GM10847 (cell line): ENCODE results near the gene NT5C1A.

Experiments
- POLR2A ChIP-seq: IDR thresholded peaks from 2 replicates; pipeline ENCODE4 v1.6.1; 2011; ENCODE audit not compliant: insufficient read length; ENCODE audit errors: extremely low read depth

Gene NT5C1A

DNA sequence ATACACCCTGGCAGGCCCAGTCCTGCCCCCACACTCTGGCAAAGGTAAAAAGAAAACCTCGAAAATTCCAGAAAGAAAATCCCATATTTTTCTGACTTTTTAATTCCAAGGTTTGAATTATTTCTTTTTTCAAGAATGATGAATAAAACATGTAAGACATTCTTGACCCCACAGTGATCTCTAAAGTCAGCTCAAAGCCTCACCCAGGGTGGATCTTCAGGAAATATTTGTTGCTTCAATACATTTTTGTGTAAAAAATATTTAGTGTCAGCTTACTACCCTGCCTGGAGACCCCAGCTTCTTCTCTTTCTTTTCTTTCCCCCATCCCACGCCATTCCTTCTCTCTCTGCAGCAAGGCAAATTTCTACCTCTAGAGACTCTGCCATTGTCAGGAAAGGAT, 7.0 kb upstream of the NT5C1A start:
- no peak for TF ChIP-seq POLR2A

DNA sequence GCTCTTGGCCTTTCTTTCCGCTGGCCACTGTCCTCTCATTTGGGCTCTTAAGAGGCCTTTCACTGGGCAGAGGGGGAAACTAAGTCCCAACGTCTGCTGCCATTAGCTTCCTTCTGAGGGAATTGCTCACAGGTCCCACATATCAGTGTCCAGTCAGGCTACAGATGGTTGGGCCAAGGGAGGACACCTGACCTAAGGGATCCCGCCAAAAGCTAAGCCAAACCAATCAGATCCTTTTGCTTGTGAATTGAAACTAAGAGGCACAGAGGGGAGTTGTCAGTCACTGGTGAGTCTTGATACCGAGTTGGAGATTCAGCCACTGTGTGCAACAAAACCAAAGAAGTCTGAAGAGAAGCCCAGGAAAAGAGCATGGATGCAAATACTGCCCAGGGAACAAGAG, 5.7 kb upstream of the NT5C1A start:
- TF ChIP-seq POLR2A: no peak

DNA sequence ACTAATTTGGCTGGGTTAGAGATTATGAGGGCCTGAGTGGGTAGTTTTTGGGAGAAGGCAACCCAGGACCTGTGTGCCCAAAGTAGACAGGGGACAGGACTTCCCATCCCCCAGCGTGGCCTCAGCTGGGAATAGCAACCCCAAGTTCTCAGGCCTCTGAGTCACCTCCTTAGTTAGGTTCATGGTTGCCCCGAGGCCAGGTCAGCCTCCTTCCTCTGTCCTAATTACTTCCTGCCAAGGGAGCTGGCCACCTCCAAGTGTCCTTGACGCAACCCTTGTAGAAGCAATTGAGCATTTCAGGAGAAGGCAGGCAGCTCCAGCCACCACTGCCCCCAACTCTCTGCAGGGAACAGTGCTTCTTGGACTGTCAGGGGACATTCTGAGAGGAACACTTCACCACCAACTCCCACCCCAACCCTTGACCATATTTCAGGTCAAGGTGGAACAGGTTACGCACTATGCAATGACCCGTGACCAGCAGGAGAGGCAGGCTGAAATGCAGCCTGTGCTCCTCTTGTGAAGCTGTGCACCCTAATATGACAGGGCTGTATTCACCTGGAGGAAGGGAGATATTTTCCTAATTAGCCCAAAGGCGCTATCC, 5.1 kb upstream of the NT5C1A start:
- no peak for TF ChIP-seq POLR2A

DNA sequence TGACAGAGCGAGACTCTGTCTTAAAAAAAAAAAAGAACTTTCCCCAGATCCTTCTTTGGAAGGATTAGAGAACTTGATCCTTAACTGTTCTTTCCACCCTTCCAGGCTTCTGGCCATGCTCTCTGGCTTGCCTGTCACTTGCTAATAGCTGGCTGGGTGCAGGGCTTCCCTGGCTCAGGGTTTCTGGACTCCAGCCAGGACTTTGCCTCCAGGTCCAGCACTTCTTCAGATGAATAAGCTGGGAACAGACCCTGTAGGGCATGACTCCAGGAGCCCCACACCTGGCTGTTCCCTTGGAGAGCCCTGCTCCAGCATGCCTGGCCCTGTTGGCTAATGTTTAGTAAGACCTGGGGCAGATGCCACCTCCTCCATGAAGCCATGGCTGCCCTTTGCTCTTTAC, 3.3 kb upstream of the NT5C1A start:
- no peak for TF ChIP-seq POLR2A

DNA sequence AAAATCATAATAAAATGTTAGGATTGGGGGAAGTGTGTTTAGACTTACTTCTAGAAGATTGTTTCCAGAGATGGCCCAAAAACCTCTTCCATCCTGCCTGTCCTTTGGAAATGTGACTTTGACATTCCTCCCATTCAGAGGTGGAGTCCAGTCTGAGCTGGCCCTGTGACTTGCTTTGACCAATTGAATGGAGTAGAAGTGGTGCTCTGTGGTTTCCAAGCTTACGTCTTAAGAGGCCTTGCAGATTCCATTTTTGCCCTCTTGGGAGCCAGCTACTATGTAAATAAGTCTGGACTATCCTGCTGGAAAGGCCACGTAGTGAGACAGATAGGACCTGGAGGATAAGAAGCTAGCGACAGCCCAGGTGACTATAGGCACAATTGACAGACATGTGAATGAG, 1.3 kb upstream of the NT5C1A start:
- no peak for TF ChIP-seq POLR2A

DNA sequence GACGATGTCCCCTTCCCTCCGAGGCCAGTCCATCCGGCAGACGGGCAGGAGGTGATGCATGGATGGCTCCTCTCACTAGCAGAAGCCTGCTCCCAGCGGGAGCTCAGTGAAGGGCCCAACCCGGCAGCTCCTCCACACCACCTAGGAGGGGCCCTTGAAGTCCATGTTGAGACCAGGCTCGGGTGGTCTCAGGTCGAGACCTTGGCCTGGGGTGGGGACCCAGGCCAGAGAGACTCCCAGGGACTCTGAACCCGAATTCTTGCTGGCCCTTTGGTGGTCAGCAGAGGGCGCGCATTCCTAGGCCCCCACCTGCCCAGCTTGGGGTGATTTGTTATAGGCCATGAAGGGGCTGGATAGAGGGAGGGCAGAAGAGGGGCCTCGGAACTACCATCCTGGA, 642 bp upstream of the NT5C1A start:
- no peak for TF ChIP-seq POLR2A

DNA sequence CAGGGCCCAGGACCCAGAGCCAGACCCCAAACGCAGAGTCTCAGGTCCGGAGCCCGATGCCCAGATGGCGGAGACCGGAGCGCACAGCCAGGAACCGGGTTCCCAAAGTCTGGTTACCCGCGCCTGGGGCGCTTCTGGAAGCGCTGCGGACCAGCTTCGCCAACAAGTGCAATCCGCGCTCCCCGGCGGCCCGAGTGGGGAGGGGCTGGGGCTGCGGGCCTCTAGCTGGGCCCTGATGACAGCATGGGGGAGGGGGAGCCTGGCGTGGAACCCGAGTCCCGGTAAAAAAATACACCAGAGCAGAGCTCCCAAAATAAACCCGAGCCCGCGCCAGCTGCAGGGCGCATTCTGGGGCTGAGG, 494 bp downstream of the NT5C1A start:
- no peak for TF ChIP-seq POLR2A

DNA sequence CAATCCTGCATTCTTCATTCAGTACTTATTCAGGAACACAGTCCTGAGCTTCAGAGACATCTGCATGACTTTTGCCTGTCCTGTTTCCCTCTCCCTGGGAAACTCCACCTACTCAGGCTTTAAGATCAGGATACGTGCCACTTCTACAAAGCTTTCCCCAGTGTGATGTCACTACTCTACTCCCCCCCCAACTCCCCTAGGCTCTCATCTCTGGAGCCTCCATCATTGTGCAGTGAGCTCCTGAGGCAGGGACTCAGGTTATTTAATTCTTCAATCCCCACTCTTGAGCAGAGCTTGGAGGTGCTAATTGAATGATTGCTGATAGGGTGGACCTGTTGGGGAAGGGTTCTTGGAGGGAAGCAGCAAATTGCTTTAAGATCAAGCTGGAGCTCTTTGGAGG, 1.2 kb downstream of the NT5C1A start:
- no peak for TF ChIP-seq POLR2A

DNA sequence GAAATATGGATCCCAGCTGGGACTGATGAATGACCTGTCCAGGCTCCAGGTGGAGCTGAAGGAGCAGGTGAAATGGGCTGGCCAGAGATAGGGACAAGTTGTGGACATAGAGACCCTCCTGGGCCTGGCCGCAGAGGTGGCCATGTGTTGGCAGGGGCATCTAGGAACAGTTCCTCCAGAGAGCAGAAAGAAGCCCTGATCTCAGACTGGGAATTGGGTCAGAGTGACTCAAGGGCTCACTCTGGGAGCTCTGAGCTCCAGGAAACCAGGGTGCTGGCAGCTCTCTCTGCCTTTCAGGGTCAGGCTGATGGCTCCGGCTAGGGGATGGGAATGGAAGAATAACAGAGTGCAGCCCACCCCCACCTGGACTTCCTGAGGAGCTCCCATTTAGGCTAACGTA, 3.0 kb downstream of the NT5C1A start:
- TF ChIP-seq POLR2A: no peak

DNA sequence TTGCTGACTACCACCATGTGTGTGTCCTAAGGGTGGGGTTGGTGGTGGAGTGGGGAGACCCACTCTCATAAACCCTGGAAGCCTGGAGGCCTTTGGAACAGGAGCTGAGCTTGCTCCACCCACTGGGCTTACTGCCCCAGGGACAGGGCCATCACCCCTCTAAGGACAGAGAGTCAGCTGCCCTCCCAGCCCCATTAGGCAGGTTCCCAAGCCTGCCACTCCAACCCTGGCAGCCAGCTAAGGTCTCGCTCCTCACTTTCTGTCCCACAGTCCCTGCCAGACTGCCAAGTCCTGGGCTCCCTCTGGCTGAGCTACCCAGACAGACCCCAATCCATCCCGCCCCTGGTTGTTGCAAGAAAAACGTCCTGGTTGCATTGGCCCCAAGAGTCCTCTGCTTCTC, 3.8 kb downstream of the NT5C1A start:
- TF ChIP-seq POLR2A: no peak

DNA sequence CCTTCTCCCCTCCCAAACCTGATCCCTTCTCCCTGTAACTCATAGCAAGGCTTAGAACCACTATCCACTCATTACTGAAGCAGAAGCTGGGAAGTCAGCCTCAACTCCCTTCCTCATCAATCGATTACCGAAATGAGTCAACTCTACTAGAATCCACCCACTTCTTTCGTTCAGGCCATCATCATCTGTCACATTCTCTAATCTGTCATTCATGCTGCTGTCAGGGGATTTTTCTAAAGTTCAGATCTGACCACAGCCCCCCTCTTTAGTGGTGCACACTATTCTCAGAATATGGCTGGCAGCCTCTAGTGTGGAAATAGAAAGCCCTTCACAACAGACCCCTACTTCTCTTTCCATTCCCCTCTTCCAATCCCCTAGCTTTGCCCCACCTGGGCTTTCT, 5.1 kb downstream of the NT5C1A start:
- TF ChIP-seq POLR2A: no peak

DNA sequence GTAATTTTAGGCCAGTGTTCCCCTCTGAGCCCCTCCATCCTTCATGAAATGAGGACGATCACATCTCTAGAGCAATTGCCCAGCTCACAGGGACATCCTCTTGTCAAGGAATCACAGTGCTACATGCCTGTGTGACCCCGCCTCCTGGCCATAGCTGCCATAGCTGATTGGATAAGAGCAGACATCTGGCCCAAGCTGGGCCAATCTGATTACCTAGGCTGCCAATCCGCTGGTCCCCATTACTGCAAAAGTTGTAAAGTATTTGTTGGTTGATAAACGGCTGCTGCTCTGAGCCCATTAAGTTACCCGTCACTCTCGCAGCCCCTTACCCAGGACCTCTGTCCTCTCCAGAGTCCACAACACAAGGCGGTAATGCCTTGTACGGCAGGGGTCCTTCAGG, 8.3 kb downstream of the NT5C1A start:
- no peak for TF ChIP-seq POLR2A

DNA sequence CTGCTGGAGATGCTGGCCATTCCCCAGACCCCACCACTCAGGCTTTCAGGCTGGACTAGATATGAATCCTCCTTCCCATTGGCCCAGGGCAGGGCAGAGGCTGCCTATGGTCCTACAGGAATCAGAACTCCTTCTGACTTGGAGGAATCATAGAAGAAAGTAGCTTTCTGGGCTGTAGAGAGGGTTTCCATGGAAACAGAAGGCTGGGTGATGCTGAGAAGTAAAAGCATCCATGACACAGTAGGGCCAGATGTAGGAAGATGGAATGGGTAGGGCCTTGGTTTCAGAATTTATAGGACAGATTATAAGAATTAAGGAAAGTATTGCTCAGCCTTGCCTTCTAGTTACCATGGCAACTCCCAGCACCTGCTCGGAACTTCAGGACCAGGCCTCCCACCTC, 9.0 kb downstream of the NT5C1A start:
- no peak for TF ChIP-seq POLR2A

DNA sequence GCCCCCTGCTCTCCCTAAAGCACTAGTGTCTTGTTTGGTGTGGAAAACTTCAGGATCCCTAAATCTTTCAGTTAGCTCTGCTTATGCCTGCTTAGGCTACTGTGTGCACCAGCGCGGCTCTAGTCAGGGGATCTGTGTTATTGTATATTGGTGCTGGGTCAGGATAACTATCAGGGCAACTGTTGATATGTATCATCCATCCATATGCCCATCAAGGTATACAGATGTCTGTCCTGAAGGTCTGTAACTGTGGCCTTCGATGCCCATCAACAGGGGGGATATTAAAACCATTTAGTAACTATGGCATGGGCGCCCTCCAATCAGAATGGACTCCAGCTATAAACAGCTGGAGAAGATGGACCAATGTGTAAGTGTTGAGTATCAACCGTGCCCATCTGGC, 12.4 kb downstream of the NT5C1A start:
- no peak for TF ChIP-seq POLR2A

DNA sequence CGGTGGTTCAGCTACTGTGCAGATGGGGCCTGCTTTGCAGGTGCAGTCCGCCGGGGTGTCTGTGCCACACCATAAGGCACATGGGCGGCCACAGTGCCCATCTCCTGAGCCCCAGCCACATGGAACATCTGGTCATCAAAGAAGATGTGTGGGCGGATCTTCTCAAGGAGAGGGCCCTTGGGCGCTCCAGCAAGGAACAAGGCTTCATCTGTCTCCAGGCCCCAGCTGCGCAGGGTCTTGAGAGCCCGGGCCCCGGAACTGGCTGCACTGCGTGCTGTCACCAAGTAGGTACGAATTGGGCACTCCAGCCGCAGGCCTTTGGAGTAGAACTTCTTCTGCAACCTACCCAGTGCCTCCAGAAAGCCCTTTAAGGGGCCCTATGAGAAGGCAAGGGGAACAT, 12.8 kb downstream of the NT5C1A start:
- TF ChIP-seq POLR2A: no peak

DNA sequence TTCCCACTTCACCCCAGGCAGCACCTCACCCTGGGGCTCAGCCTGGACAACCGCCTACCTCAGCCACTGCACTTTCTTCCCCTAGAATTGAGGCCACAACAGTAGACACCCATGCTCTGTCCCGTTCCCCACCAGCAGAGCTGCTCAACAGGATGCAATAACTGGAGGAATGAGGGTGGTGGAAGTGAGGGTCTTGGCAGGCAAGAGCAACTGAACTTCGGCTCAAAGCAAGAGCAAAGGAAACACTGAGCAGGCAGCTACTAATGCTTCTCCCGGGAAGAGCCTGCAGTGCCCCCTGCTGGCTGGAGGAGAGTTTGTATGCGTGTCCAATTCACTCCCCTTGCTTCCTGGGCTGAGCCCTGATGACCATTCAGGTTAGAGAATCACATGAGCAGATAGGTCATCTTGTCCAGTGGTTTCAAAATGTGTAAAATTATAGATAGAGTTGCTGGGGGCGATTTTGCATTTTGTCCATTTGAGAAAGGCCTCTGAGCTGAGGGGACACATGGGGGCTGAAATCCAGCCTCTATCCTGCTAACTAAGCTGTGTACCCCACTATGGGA, 13.9 kb downstream of the NT5C1A start:
- TF ChIP-seq POLR2A: no peak

DNA sequence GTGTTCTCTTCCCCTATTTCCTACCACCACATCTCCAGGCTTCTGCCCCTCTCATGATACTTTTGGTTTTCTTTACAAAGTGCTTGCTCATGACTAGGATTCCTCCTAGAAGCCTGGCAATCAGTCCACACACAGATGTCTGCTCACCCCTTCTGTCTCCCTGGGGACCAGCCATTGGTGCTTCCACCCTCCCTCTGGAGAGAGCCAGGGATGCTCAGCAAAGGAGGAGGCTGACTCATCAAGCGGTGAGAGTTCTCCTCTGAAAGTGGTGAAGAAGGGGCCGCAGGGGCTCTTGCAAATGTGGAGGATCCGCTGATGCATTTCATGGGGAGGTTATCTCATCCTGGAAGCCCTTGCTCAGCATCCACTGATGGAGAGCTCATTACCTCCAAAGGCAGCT, 14.5 kb downstream of the NT5C1A start:
- no peak for TF ChIP-seq POLR2A

DNA sequence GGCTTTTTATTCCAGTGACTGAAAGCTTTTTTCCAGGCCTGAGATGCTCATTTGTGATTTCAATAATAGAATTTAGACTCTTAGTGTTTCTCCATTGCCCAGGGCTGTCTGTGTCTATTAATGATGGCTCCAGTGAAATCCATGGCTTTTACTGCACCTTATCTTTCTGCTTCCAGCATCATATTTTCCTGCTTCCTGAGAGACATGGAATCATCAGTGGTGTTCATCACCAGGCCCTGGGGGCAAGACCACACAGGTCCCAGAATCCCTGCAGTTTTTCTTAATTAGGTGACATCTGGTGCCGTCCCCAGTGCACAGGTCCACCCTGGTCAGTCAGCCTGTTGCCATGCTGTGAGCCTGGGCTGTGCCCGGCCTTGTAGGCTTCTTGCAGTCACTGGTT, 15.5 kb downstream of the NT5C1A start:
- TF ChIP-seq POLR2A: no peak

DNA sequence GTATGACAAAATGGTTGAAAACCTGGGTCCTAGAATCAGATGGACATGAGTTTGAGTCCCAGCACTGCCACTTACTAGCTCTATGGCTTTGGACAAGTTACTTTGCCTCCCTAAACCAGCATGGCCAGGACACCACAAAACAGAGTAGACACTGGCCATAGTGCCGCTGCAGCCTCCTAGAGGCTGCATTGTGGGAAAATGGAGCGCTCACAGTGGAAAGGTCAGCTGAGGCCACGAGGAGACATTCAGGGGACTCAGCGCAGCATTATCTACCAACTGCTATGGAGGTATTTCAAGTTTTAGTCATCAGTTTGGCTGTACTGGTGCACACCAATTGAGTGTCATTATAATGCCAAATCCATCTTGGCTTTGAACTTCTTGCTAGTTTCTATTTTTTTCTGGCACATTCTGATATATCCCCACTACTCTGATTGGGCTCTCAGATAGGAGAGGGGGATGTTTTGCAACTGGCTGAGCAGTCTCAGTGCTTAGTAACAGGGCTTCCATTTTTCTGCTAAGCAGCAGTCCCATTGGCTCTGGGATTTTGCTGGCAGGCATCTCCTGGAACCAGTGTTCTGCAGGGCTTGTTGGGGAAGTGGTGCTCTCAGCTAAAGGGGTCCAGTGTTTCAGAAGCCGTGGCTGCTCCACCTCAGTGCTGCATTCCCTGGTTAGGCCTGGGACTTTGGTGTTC, 16.2 kb downstream of the NT5C1A start:
- TF ChIP-seq POLR2A: no peak
